ENCODE measurements around the gene DLX4.

- TF ChIP-seq CTCF (IDR thresholded peaks at IDR 0.05), result no peak
- TF ChIP-seq POLR2A (IDR thresholded peaks at IDR 0.05), result no peak
Measured at GRCh38 chr17:49952912-49953497, 16.0 kb upstream of the DLX4 start.

All from esophagus squamous epithelium (tissue), 4 donors.